Activated CD4-positive, alpha-beta T cell treated with anti-CD3 and anti-CD28 coated beads for 1 hour (primary cell): ENCODE data around the gene TCL1B.

ENCODE experiments used
- DNase-seq: peaks from one replicate; pipeline ENCODE4 v3.0.0-alpha.2; 2020

The TCL1B gene

GRCh38 chr14:95667249-95667693 lies 19.0 kb upstream of the TCL1B start:
- DNase-seq = no peak

GRCh38 chr14:95668235-95668772 lies 17.9 kb upstream of the TCL1B start:
- DNase-seq = no peak

- DNase-seq = no peak
Measured at GRCh38 chr14:95674613-95675012, 11.6 kb upstream of the TCL1B start.

- DNase-seq = no peak
Measured at GRCh38 chr14:95675486-95675885, 10.7 kb upstream of the TCL1B start.

- DNase-seq = no peak
Measured at GRCh38 chr14:95677179-95677835, 8.9 kb upstream of the TCL1B start.

GRCh38 chr14:95679148-95679815 lies 6.9 kb upstream of the TCL1B start:
- no peak for DNase-seq

GRCh38 chr14:95679998-95680735 lies 6.1 kb upstream of the TCL1B start:
- no peak for DNase-seq

- no peak for DNase-seq
Measured at GRCh38 chr14:95681153-95681552, 5.1 kb upstream of the TCL1B start.

- DNase-seq = no peak
Measured at GRCh38 chr14:95683793-95684192, 2.4 kb upstream of the TCL1B start.

GRCh38 chr14:95686935-95687334 lies 709 bp downstream of the TCL1B start:
- DNase-seq = no peak

GRCh38 chr14:95689441-95689840 lies 3.2 kb downstream of the TCL1B start:
- no peak for DNase-seq

GRCh38 chr14:95690815-95691214 lies 4.6 kb downstream of the TCL1B start:
- no peak for DNase-seq

- no peak for DNase-seq
Measured at GRCh38 chr14:95691591-95691990, 5.4 kb downstream of the TCL1B start.

GRCh38 chr14:95692109-95692508 lies 5.9 kb downstream of the TCL1B start:
- DNase-seq = no peak

- DNase-seq = no peak
Measured at GRCh38 chr14:95695051-95695450, 8.8 kb downstream of the TCL1B start.

- no peak for DNase-seq
Measured at GRCh38 chr14:95695913-95696312, 9.7 kb downstream of the TCL1B start.

- DNase-seq = no peak
Measured at GRCh38 chr14:95696741-95697140, 10.5 kb downstream of the TCL1B start.

- no peak for DNase-seq
Measured at GRCh38 chr14:95697764-95698163, 11.5 kb downstream of the TCL1B start.

GRCh38 chr14:95698287-95698686 lies 12.1 kb downstream of the TCL1B start:
- DNase-seq = no peak

- no peak for DNase-seq
Measured at GRCh38 chr14:95699412-95699811, 13.2 kb downstream of the TCL1B start.

- no peak for DNase-seq
Measured at GRCh38 chr14:95700221-95700976, 14.2 kb downstream of the TCL1B start.

GRCh38 chr14:95701846-95702221 lies 15.6 kb downstream of the TCL1B start:
- DNase-seq = no peak

- DNase-seq = no peak
Measured at GRCh38 chr14:95703341-95703740, 17.1 kb downstream of the TCL1B start.
